C4-2B (cell line): ENCODE measurements around the gene BRIP1.

Source experiments
- CTCF ChIP-seq: fragments of 450-650 bp; conservative IDR thresholded peaks from 2 replicates; pipeline ENCODE4 v1.5.1; 2017; ENCODE audit warnings: mild to moderate bottlenecking
- ZFX ChIP-seq: fragments of 450-650 bp; IDR thresholded peaks from 2 replicates; pipeline ENCODE4 v1.6.1; 2017

- TF ChIP-seq CTCF (no peak), ZFX (no peak)
Measured at GRCh38 chr17:61874075-61874474, 10.7 kb upstream of the BRIP1 start.
